Measurements from ENCODE around the gene PABPC1L. TPM values are rescaled to one million over a fixed set of nuclear protein-coding genes. Genes with fewer than 3 reads are reported as not detected.
A peak's percentile ranks its signal among the peaks of the same experiment; 100 is the strongest.

PABPC1L gene
- total and polyA plus RNA-seq, 2 of the 13 experiments (the other 11 are each of a cell fraction or from before 2014, with no cell fraction given): 30.8 to 252 TPM

- peak; percentile 91 for TF ChIP-seq MAF1 (CRISPR knock-in tag; IDR thresholded peaks at IDR 0.05; ENCODE audit: borderline replicate concordance)
- peak; percentile 46 for TF ChIP-seq STAG1 (CRISPR knock-in tag; IDR thresholded peaks at IDR 0.05)
- TF ChIP-seq MTA1 (CRISPR knock-in tag; IDR thresholded peaks at IDR 0.05; ENCODE audit: borderline replicate concordance): peak; percentile 92; the same call in 1 of the 2 replicates
- no peak for TF ChIP-seq TBP (CRISPR knock-in tag; IDR thresholded peaks at IDR 0.05)
- peak; percentile 91 for TF ChIP-seq PITX1 (CRISPR knock-in tag; IDR thresholded peaks at IDR 0.05)
- TF ChIP-seq TAF15 (IDR thresholded peaks at IDR 0.05; ENCODE audit: low read depth, low read length, poor library complexity, severe bottlenecking): peak; percentile 47
- TF ChIP-seq ZNF569 (CRISPR knock-in tag; IDR thresholded peaks at IDR 0.05; ENCODE audit: borderline replicate concordance): peak; percentile 98; the same call in 1 of the 2 replicates
- TF ChIP-seq ZNF280B (CRISPR knock-in tag; IDR thresholded peaks at IDR 0.05; ENCODE audit: borderline replicate concordance): peak; percentile 83; the same call in 1 of the 2 replicates
- peak; percentile 99 for TF ChIP-seq ZSCAN31 (CRISPR knock-in tag; IDR thresholded peaks at IDR 0.05; ENCODE audit: low read depth)
- TF ChIP-seq PRDM15 (CRISPR knock-in tag; IDR thresholded peaks at IDR 0.05): 0 out of 2 replicates have a peak, but pooled peaks have one; percentile 10
- no peak for TF ChIP-seq NCOA5 (CRISPR knock-in tag; IDR thresholded peaks at IDR 0.05)
- TF ChIP-seq TRIM24 (CRISPR knock-in tag; IDR thresholded peaks at IDR 0.05): no peak
- TF ChIP-seq ZFP90 (CRISPR knock-in tag; IDR thresholded peaks at IDR 0.05; ENCODE audit: borderline replicate concordance): no peak; the same call in none of the 2 replicates
- peak; percentile 99 for TF ChIP-seq KDM2A (CRISPR knock-in tag; IDR thresholded peaks at IDR 0.05; ENCODE audit: borderline replicate concordance, low read depth)
- TF ChIP-seq YEATS4 (CRISPR knock-in tag; IDR thresholded peaks at IDR 0.05; ENCODE audit: borderline replicate concordance): peak; percentile 97
- peak; percentile 41; the same call in 1 of the 2 replicates for TF ChIP-seq ZNF879 (CRISPR knock-in tag; IDR thresholded peaks at IDR 0.05)
- TF ChIP-seq, protein P1, sequence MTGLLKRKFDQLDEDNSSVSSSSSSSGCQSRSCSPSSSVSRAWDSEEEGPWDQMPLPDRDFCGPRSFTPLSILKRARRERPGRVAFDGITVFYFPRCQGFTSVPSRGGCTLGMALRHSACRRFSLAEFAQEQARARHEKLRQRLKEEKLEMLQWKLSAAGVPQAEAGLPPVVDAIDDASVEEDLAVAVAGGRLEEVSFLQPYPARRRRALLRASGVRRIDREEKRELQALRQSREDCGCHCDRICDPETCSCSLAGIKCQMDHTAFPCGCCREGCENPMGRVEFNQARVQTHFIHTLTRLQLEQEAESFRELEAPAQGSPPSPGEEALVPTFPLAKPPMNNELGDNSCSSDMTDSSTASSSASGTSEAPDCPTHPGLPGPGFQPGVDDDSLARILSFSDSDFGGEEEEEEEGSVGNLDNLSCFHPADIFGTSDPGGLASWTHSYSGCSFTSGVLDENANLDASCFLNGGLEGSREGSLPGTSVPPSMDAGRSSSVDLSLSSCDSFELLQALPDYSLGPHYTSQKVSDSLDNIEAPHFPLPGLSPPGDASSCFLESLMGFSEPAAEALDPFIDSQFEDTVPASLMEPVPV (CRISPR knock-in tag; IDR thresholded peaks at IDR 0.05): peak; percentile 95
- TF ChIP-seq SRF (IDR thresholded peaks at IDR 0.05; ENCODE audit: low read depth, low read length): no peak
- TF ChIP-seq ZMYM3 (CRISPR knock-in tag; IDR thresholded peaks at IDR 0.05): peak; percentile 75; the same call in 1 of the 2 replicates
- TF ChIP-seq ZNF629 (CRISPR knock-in tag; conservative IDR thresholded peaks at IDR 0.05): 0 out of 2 replicates have a peak, but pooled peaks have one; percentile 62
- 0 out of 2 replicates have a peak, but pooled peaks have one; percentile 39 for TF ChIP-seq ZFYVE20 (CRISPR knock-in tag; IDR thresholded peaks at IDR 0.05; ENCODE audit: borderline replicate concordance, low read depth)
- TF ChIP-seq ZFP36 (IDR thresholded peaks at IDR 0.05; ENCODE audit: borderline replicate concordance, low read depth, low read length, partially characterized antibody): peak; percentile 29
These were observed 56.4 kb downstream of the PABPC1L start, which contains the start of gene STK4 (continued) for GRCh38 chr20:44966030-44966961.

Measured in HepG2 (cell line).